ENCODE measurements around the gene COPRS.

The COPRS gene

DNA sequence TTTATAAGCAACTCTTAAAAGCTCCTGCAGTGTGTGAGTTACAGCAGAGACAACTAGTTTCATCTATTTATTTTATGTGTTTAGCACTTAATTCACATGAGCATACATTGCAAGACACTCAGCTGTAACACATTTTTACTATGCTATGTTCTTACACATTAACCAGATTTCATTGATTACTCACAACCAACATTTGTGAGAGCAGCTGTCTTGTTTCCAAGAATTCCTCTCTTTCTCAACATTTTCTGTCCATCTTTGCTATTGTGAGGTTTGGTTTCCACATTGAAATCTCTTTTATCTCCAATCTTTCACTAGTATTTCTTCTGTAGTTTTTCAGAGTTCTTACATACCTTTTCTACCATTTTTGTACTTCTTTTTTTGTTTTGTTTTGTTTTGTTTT is 51.2 kb downstream of the COPRS start:
- DNase-seq (ENCODE audit: low read depth), result no peak

DNA sequence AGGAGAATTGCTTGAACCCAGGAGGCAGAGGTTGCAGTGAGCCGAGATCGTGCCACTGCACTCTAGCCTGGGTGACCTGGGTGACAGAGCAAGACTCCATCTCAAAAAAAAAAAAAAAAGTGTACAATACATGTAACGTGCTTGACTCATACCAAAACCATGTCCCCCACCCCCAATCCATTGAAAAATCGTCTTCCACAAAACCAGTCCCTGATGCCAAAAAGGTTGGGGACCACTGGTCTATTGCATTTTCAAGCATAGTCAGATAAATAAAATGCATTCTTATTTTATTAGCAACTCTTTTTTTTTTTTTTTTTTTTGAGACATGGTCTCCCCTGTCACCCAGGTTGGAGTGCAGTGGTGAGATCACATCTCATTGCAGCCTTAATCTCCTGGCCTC is 52.1 kb downstream of the COPRS start:
- no peak for DNase-seq (ENCODE audit: low read depth)

DNA sequence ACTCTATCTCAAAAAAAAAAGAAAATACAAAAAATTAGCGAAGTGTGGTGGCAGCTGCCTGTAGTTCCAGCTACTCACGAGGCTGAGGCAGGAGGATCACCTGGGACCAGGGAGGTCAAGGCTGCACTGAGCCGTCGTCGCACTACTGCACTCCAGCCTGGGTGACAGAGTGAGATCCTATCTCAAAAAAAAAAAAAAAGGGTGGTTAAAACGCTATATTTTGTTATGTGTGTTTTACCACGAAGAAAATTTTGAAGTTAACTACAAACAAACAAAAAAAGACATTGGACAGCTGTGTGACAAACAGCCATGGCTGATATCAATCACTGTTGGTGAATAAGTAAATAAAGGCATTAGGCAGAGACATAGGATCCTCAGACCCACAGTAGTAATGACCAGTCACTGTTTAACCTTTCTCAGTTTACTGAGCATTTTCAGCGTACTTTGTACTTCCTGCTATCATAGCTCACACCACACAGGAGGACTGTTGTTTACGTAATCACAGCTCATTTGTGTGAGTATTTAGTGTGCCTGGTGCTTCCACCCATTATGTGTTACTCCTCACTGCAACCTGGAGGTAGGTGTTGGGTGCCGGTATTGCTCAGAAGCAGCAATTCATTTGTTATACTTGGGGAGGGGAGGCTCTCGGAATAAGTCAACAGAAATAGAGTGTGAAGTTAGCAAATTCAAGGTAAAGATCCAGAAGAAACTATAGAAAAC is 55.4 kb downstream of the COPRS start:
- no peak for DNase-seq (ENCODE audit: low read depth)

DNA sequence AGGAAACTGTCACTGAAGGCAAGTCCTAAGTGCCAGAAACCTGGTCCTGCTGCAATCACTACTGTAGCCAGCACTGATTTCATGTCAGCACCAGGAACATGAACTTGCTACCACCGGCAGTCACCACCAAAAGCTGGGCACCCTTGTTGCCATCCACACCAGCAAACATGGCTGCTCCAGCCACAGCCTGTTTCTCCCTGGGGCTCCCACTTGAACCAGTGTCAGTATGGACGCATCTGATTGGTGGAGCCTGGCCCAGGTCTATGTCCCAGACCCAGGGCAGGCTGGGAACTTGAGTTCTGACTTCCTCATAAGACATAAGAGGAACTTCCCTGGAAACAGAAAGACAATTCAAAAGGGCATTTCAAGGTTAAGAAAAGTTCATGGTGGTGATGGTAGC is 56.5 kb downstream of the COPRS start:
- DNase-seq (ENCODE audit: low read depth), result no peak
